ENCODE measurements around the gene MCM9.

MCM9 gene

DNA sequence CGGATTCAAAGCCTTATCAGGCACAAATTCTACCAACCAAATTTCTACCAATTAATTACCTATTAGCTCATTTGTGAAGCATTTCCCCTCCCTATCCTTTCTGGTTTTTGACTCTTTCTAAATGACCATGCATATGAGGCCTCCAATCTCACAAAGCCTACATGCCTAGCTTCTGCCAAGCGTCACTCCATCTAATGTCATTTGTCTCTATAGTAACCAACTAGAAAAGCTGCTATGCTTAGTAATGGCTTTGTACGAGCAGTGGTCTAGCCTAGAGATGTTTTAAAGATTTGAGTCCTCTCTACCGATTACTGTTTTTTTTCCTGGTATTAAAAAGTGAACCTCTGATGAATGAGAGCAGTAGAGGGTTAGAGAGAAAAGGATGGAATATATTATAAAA is 45.8 kb downstream of the MCM9 start:
- H3K4me3 ChIP-seq (ENCODE audit: low read depth in 1 of 2, low read length in 2 of 2): no peak overlapping the region
- H3K9me3 ChIP-seq (ENCODE audit: control insufficient read depth in 1 of 2, low read length in 2 of 2): no peaks in the 10 kb centered on the region
- H3K9ac ChIP-seq (ENCODE audit: low read depth in 1 of 2, low read length in 2 of 2): no peak overlapping the region
- no peaks in the 10 kb centered on the region for H3K36me3 ChIP-seq (ENCODE audit: control insufficient read depth in 1 of 2, insufficient read depth in 2 of 2, low read length in 2 of 2)
- H3K27ac ChIP-seq (ENCODE audit: low read depth, low read length): no peak overlapping the region
- no peaks in the 10 kb centered on the region for H3K27me3 ChIP-seq (ENCODE audit: control insufficient read depth in 1 of 2, insufficient read depth in 2 of 2, low read length in 2 of 2)
- H3K4me1 ChIP-seq (ENCODE audit: control insufficient read depth in 1 of 2, insufficient read depth in 2 of 2, low read length in 2 of 2): peaks cover 15 to 21% of the 10 kb centered on the region in 2 donors

DNA sequence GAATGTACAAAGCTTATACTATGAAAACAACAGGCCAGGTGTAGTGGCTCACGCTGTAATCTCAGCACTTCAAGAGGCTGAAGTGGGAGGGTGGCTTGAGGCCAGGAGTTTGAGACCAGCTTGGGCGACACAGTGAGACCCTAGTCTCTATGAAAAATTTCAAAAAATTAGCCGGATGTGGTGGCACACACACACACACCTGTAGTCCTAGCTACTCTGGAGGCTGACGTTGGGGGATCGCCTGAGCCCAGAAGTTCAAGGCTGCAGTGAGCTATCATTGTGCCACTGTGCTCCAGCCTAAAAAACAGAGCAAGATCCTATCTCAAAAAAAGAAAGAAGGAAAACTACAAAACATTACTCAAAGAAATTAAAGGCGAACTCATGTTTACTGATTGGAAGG is 48.3 kb downstream of the MCM9 start:
- H3K9me3 ChIP-seq (ENCODE audit: control insufficient read depth in 1 of 2, low read length in 2 of 2): no peaks in the 10 kb centered on the region
- no peaks in the 10 kb centered on the region for H3K36me3 ChIP-seq (ENCODE audit: control insufficient read depth in 1 of 2, insufficient read depth in 2 of 2, low read length in 2 of 2)
- H3K4me3 ChIP-seq (ENCODE audit: low read depth in 1 of 2, low read length in 2 of 2): no peak overlapping the region
- H3K9ac ChIP-seq (ENCODE audit: low read depth in 1 of 2, low read length in 2 of 2): no peak overlapping the region
- no peaks in the 10 kb centered on the region for H3K27me3 ChIP-seq (ENCODE audit: control insufficient read depth in 1 of 2, insufficient read depth in 2 of 2, low read length in 2 of 2)
- peaks cover 2 to 8% of the 10 kb centered on the region in 2 donors for H3K4me1 ChIP-seq (ENCODE audit: control insufficient read depth in 1 of 2, insufficient read depth in 2 of 2, low read length in 2 of 2)
- no peak overlapping the region for H3K27ac ChIP-seq (ENCODE audit: low read depth, low read length)

DNA sequence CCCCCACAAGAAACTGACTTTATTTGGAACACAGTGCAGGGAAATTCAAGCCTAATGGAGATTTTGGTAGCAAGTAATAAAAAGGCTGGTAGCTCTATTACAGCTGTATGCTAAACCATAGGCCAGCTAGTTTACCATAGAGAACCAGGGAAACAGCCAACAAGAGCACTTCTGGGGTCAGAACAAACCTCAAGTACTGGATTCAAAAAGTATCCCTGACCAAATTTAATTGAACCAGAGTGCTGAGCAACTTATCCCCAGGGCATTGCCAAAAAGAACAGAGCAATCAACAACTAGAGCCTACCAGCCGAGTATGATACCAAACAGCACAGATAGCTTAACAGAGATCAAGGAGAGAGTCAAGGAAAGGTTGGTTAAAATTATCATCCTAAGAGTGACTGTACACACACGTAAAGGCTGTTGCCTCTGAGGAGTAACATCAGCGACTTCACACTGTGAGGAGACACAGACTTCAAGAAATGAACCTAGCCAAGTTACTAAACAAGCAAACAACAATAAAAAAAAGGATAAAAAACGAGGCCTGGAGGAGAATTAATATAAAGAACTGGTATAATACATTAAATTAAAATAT is 52.5 kb downstream of the MCM9 start:
- Histone ChIP-seq H3K9me3 (ENCODE audit: control insufficient read depth in 1 of 2, low read length in 2 of 2) (no peaks in the 10 kb centered on the region), H3K27me3 (ENCODE audit: control insufficient read depth in 1 of 2, insufficient read depth in 2 of 2, low read length in 2 of 2) (no peaks in the 10 kb centered on the region), H3K9ac (ENCODE audit: low read depth in 1 of 2, low read length in 2 of 2) (no peak overlapping the region), H3K4me1 (ENCODE audit: control insufficient read depth in 1 of 2, insufficient read depth in 2 of 2, low read length in 2 of 2) (no peaks in the 10 kb centered on the region), H3K27ac (ENCODE audit: low read depth, low read length) (no peak overlapping the region), H3K36me3 (ENCODE audit: control insufficient read depth in 1 of 2, insufficient read depth in 2 of 2, low read length in 2 of 2) (no peaks in the 10 kb centered on the region), H3K4me3 (ENCODE audit: low read depth in 1 of 2, low read length in 2 of 2) (no peak overlapping the region)

DNA sequence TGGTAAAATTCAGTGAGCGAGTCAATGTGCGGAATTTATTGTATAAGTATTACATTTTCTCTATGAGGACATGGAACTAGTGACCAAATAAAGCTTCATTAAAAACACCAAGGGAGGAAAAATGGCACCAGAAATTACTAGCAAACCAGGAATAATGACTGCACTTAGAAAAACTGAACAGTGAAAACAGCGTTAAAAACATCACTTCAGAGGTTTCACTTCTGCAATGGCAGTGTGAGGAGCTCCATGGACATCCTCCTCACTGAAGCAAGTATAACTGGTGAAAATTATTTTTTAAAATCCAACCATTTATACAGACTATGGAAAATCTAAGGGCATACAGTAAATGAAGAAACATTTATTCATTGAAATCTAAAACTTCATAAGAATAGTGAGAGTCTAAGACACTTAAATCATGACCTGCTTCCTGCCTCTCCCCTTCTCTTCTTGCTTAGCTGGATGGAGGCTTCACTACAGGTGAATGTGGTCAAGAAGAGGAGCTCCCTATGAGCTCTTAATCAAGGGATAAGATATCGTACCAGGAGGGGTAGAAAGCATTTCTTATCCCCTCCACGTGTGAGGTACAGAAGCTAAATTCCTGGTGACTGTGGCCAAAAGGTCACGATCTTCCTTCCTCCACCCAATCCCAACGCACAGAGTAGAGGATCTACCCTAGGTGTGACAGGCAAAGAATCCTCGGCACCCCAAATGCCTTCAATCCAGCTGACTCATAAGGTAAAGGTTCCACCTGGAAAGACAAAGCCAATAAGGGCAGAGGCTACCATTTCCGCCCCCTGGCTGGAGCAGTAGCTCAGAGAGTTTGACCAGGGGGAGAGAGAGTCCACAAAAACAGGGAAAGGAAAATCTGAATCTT is 53.3 kb downstream of the MCM9 start:
- H3K36me3 ChIP-seq (ENCODE audit: control insufficient read depth in 1 of 2, insufficient read depth in 2 of 2, low read length in 2 of 2): no peaks in the 10 kb centered on the region
- H3K27me3 ChIP-seq (ENCODE audit: control insufficient read depth in 1 of 2, insufficient read depth in 2 of 2, low read length in 2 of 2): no peaks in the 10 kb centered on the region
- no peaks in the 10 kb centered on the region for H3K4me1 ChIP-seq (ENCODE audit: control insufficient read depth in 1 of 2, insufficient read depth in 2 of 2, low read length in 2 of 2)
- H3K4me3 ChIP-seq (ENCODE audit: low read depth in 1 of 2, low read length in 2 of 2): no peak overlapping the region
- H3K9me3 ChIP-seq (ENCODE audit: control insufficient read depth in 1 of 2, low read length in 2 of 2): no peaks in the 10 kb centered on the region
- H3K9ac ChIP-seq (ENCODE audit: low read depth in 1 of 2, low read length in 2 of 2): no peak overlapping the region
- no peak overlapping the region for H3K27ac ChIP-seq (ENCODE audit: low read depth, low read length)

DNA sequence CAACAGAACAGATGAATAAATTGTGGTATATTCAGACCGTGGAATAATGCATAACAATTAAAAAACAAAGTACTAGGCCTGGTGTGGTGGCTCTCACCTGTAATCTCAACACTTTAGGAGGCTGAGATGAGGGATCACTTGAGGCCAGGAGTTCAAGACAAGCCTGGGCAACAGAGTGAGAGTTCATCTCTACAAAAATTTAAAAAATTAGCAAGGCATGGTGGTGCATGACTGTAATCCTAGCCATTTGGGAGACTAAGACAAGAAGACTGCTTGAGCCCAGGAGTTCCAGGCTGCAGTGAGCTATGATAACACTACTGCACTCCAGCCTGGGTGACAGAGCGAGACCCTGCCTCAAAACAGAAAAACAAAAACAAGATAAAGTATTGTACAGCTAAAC is 57.2 kb downstream of the MCM9 start:
- H3K4me1 ChIP-seq (ENCODE audit: control insufficient read depth in 1 of 2, insufficient read depth in 2 of 2, low read length in 2 of 2): no peaks in the 10 kb centered on the region
- H3K27me3 ChIP-seq (ENCODE audit: control insufficient read depth in 1 of 2, insufficient read depth in 2 of 2, low read length in 2 of 2): no peaks in the 10 kb centered on the region
- no peak overlapping the region for H3K9ac ChIP-seq (ENCODE audit: low read depth in 1 of 2, low read length in 2 of 2)
- no peak overlapping the region for H3K4me3 ChIP-seq (ENCODE audit: low read depth in 1 of 2, low read length in 2 of 2)
- H3K9me3 ChIP-seq (ENCODE audit: control insufficient read depth in 1 of 2, low read length in 2 of 2): no peaks in the 10 kb centered on the region
- no peaks in the 10 kb centered on the region for H3K36me3 ChIP-seq (ENCODE audit: control insufficient read depth in 1 of 2, insufficient read depth in 2 of 2, low read length in 2 of 2)
- no peak overlapping the region for H3K27ac ChIP-seq (ENCODE audit: low read depth, low read length)

DNA sequence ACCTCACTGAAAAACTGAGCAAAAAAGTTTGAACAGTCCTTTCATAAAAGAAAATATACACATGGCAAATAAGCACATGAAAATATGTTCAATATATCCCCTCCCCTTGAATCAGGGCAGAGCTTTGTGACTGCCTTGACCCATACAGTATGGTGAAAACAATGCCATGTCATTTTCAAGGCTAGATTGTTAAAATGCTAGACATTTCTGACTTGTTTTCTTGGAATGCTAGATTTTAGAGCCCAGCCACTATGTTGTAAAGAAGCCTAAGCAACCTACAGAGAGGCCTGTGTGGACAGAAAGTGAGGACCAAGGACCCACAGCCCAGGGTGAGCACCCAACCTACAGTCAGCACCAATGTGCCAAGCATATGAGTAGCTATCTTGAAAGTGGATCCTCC is 58.1 kb downstream of the MCM9 start:
- no peak overlapping the region for H3K27ac ChIP-seq (ENCODE audit: low read depth, low read length)
- H3K4me1 ChIP-seq (ENCODE audit: control insufficient read depth in 1 of 2, insufficient read depth in 2 of 2, low read length in 2 of 2): no peaks in the 10 kb centered on the region
- H3K9ac ChIP-seq (ENCODE audit: low read depth in 1 of 2, low read length in 2 of 2): no peak overlapping the region
- H3K27me3 ChIP-seq (ENCODE audit: control insufficient read depth in 1 of 2, insufficient read depth in 2 of 2, low read length in 2 of 2): no peaks in the 10 kb centered on the region
- H3K9me3 ChIP-seq (ENCODE audit: control insufficient read depth in 1 of 2, low read length in 2 of 2): no peaks in the 10 kb centered on the region
- no peak overlapping the region for H3K4me3 ChIP-seq (ENCODE audit: low read depth in 1 of 2, low read length in 2 of 2)
- no peaks in the 10 kb centered on the region for H3K36me3 ChIP-seq (ENCODE audit: control insufficient read depth in 1 of 2, insufficient read depth in 2 of 2, low read length in 2 of 2)

DNA sequence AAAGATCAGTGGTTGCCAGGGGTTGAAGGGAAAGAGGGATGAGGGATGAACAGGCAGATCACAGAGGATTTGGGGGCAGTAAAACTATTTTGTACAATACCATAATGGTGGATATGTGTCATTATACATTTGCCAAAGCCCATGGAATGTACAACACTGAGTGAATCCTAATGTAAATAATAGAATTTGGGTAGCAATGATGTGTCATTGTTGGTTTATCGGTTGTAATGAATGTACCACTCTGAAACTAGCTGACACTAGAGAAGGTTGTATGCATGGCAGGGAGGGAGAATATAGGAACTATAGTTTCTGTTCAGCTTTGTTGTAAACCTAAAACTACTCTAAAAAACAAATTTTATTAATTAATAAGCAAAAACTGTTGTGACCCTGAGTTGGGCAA is 58.8 kb downstream of the MCM9 start:
- Histone ChIP-seq H3K4me3 (ENCODE audit: low read depth in 1 of 2, low read length in 2 of 2) (no peak overlapping the region), H3K9me3 (ENCODE audit: control insufficient read depth in 1 of 2, low read length in 2 of 2) (no peaks in the 10 kb centered on the region), H3K36me3 (ENCODE audit: control insufficient read depth in 1 of 2, insufficient read depth in 2 of 2, low read length in 2 of 2) (no peaks in the 10 kb centered on the region), H3K27ac (ENCODE audit: low read depth, low read length) (no peak overlapping the region), H3K27me3 (ENCODE audit: control insufficient read depth in 1 of 2, insufficient read depth in 2 of 2, low read length in 2 of 2) (no peaks in the 10 kb centered on the region), H3K4me1 (ENCODE audit: control insufficient read depth in 1 of 2, insufficient read depth in 2 of 2, low read length in 2 of 2) (no peaks in the 10 kb centered on the region), H3K9ac (ENCODE audit: low read depth in 1 of 2, low read length in 2 of 2) (no peak overlapping the region)

DNA sequence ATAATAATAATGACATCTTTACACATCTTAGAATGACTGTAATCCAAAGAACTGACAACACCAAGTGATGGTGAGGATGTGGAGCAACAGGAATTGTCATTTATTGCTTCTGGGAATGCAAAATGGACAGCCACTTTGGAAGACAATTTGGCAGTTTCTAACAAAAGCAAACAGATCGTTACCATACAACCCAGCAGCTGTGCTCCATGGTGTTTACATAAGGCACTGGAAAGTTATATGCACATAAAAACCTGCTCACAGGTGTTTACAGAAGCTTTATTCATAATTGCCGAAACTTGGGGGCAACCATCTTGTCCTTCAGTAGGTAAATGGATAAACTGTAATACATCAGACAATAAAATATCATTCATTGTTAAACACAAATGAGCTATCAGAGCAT is 59.3 kb downstream of the MCM9 start:
- Histone ChIP-seq H3K4me1 (ENCODE audit: control insufficient read depth in 1 of 2, insufficient read depth in 2 of 2, low read length in 2 of 2) (no peaks in the 10 kb centered on the region), H3K27me3 (ENCODE audit: control insufficient read depth in 1 of 2, insufficient read depth in 2 of 2, low read length in 2 of 2) (no peaks in the 10 kb centered on the region), H3K27ac (ENCODE audit: low read depth, low read length) (no peak overlapping the region), H3K4me3 (ENCODE audit: low read depth in 1 of 2, low read length in 2 of 2) (no peak overlapping the region), H3K36me3 (ENCODE audit: control insufficient read depth in 1 of 2, insufficient read depth in 2 of 2, low read length in 2 of 2) (no peaks in the 10 kb centered on the region), H3K9me3 (ENCODE audit: control insufficient read depth in 1 of 2, low read length in 2 of 2) (no peaks in the 10 kb centered on the region), H3K9ac (ENCODE audit: low read depth in 1 of 2, low read length in 2 of 2) (no peak overlapping the region)

DNA sequence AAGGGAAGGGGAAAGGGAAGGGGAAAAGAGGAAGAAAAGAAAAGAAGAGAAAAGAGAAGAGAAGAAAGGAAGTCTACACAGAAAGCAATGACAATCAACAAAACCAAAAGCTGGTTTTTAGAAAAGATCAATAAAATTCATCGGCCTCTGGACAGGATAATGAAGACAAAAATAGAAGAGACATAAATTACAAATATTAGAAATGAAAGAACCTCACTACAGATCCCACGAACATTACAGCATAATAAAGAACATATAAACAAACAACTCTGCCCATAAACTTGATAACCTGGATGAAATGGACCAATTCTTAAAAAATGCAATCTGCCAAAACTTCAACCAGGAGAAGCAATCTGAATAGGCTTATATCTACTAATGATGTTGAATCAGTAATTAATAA is 61.7 kb downstream of the MCM9 start:
- Histone ChIP-seq H3K9ac (ENCODE audit: low read depth in 1 of 2, low read length in 2 of 2) (no peak overlapping the region), H3K36me3 (ENCODE audit: control insufficient read depth in 1 of 2, insufficient read depth in 2 of 2, low read length in 2 of 2) (no peaks in the 10 kb centered on the region), H3K27ac (ENCODE audit: low read depth, low read length) (no peak overlapping the region), H3K4me1 (ENCODE audit: control insufficient read depth in 1 of 2, insufficient read depth in 2 of 2, low read length in 2 of 2) (no peaks in the 10 kb centered on the region), H3K4me3 (ENCODE audit: low read depth in 1 of 2, low read length in 2 of 2) (no peak overlapping the region), H3K9me3 (ENCODE audit: control insufficient read depth in 1 of 2, low read length in 2 of 2) (no peaks in the 10 kb centered on the region), H3K27me3 (ENCODE audit: control insufficient read depth in 1 of 2, insufficient read depth in 2 of 2, low read length in 2 of 2) (no peaks in the 10 kb centered on the region)

DNA sequence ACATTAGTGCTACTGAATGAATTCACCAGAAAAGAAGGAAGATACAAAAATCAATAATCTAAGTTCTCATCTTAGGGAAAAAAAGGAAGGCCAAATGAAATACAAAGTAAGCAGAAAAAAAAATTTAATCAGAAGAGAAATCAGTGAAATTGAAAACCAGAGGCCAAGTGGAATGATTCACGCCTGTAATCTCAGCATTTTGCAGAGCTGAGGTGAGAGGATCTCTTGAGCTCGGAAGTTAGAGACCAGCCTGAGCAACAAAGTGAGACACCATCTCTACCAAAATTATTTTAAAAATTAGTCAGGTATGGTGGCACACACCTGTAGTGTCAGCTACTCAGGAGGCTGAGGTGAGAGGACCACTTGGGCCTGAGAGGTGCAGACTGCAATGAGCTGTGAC is 62.2 kb downstream of the MCM9 start:
- Histone ChIP-seq H3K36me3 (ENCODE audit: control insufficient read depth in 1 of 2, insufficient read depth in 2 of 2, low read length in 2 of 2) (no peaks in the 10 kb centered on the region), H3K27me3 (ENCODE audit: control insufficient read depth in 1 of 2, insufficient read depth in 2 of 2, low read length in 2 of 2) (no peaks in the 10 kb centered on the region), H3K27ac (ENCODE audit: low read depth, low read length) (no peak overlapping the region), H3K9ac (ENCODE audit: low read depth in 1 of 2, low read length in 2 of 2) (no peak overlapping the region), H3K9me3 (ENCODE audit: control insufficient read depth in 1 of 2, low read length in 2 of 2) (no peaks in the 10 kb centered on the region), H3K4me1 (ENCODE audit: control insufficient read depth in 1 of 2, insufficient read depth in 2 of 2, low read length in 2 of 2) (no peaks in the 10 kb centered on the region), H3K4me3 (ENCODE audit: low read depth in 1 of 2, low read length in 2 of 2) (no peak overlapping the region)
